Ovary (tissue), 3 donors: ENCODE data around the gene CYP20A1.
"Not testable (repeated sequence)": the region's sequence is repeated elsewhere in the genome, so short reads cannot be mapped to it uniquely, and the experiment has no call there.

Experiments used
- CTCF ChIP-seq, 3 donors: fragments of 450-650 bp in 2 of 3; fragments of 200-600 bp in 1 of 3; IDR thresholded peaks; one replicate each; pipeline versions ENCODE4 v1.5.1 to v1.8.0; 2016 to 2022; ENCODE audit warnings: antibody characterized with exemption in 3 of 3, mild to moderate bottlenecking in 1 of 3
- EP300 ChIP-seq: sonication (generic); formaldehyde crosslinking; IDR thresholded peaks from one replicate; pipeline ENCODE4 v1.6.1; 2017; ENCODE audit warnings: antibody characterized with exemption
- POLR2A ChIP-seq: fragments of 450-650 bp; IDR thresholded peaks from one replicate; pipeline ENCODE4 v1.6.1; 2017; ENCODE audit warnings: antibody characterized with exemption, mild to moderate bottlenecking, moderate library complexity
- donor health status: DM: no; HTN: no; CAD: no.

DNA sequence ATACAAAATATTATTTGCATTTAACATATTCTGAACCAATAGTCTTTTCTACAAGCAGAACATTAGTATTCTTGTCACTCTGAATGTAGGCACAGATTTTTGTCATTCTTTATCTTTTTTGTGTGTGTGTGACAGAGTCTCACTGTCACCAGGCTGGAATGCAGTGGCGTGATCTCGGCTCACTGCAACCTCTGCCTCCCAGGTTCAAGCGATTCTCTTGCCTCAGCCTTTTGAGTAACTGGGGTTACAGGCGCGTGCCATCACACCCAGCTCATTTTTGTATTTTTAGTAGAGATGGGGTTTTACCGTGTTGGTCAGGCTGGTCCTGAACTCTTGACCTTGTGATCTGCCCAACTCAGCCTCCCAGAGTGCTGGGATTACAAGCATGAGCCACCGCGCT lies 63.8 kb downstream of the CYP20A1 start:
- TF ChIP-seq CTCF (IDR thresholded peaks at IDR 0.05); EP300; POLR2A: not testable (repeated sequence)
